K562 (cell line): Measurements from ENCODE around the gene GCHFR. TPM values are rescaled to one million over a fixed set of nuclear protein-coding genes. Genes with fewer than 3 reads are reported as not detected.

Source experiments
- ATAC-seq: fragments of 200-7000 bp; cut with Tn5 transposase; 3 replicates; pipeline ENCODE4 v1.9.1; 2020; ENCODE audit warnings: moderate library complexity
- BruUV-seq: library from RNA; stranded (reverse); fragments of 400-500 nt; replicated peaks from 2 replicates; lab custom pipeline; 2021; lab: Mats Ljungman, UMichigan
- CTCF ChIA-PET: fragments of 300-600 bp; formaldehyde crosslinking; extraction: SDS; loops from one replicate; lab custom pipeline; 2021; ENCODE audit warnings: low intra/inter-chr PET ratio; lab: Yijun Ruan, JAX
- POLR2A ChIA-PET: fragments of 300-600, 350-650 bp; sonication (Branson Sonifier 250); formaldehyde crosslinking; extraction: SDS; loops from one replicate; lab custom pipeline; 2021; ENCODE audit warnings: antibody characterized with exemption, inconsistent platforms; lab: Yijun Ruan, JAX
- DNase-seq, 4 experiments: peaks; one replicate each; pipeline versions ENCODE4 v3.0.0 to v3.0.0-alpha.2; 2011 to 2018; ENCODE audit warnings: low spot score in 3 of 4, mixed read lengths in 3 of 4; ENCODE audit errors: extremely low read depth in 1 of 4
- FAIRE-seq: peaks from 2 replicates; lab custom pipeline; 2011; peaks lifted over from hg19 to GRCh38; lab: Jason Lieb, UNC
- H2AFZ ChIP-seq: 2 replicates; pipeline ENCODE4 v1.6.0; 2011; ENCODE audit warnings: low read depth, low read length, control low read depth, inconsistent platforms
- H3K27ac ChIP-seq: fragments of 200-600 bp; 3 replicates; pipeline ENCODE4 v1.8.0; 2011; ENCODE audit warnings: low read depth, mild to moderate bottlenecking, control low read depth, inconsistent platforms, low read length, moderate library complexity, mixed read lengths; ENCODE audit errors: extremely low read depth
- H3K27me3 ChIP-seq, 2 experiments: fragments of 300-600 bp in 1 of 2; 2 replicates in 1 of 2; 3 replicates in 1 of 2; pipeline versions ENCODE4 v1.6.0 to v1.8.0; 2011; ENCODE audit warnings: inconsistent platforms in 2 of 2, low read length in 2 of 2, mild to moderate bottlenecking in 1 of 2, mixed read lengths in 1 of 2, moderate library complexity in 1 of 2; ENCODE audit not compliant: control insufficient read depth in 2 of 2, insufficient read depth in 2 of 2
- H3K36me3 ChIP-seq: fragments of 300-600 bp; 3 replicates; pipeline ENCODE4 v1.8.0; 2011; ENCODE audit warnings: mild to moderate bottlenecking, low read length, inconsistent platforms; ENCODE audit not compliant: control insufficient read depth, insufficient read depth
- H3K4me1 ChIP-seq, 2 experiments: fragments of 200-600 bp in 1 of 2; replicated peaks in 1 of 2; 2 replicates in 1 of 2; 3 replicates in 1 of 2; pipeline versions ENCODE4 v1.5.1 to v1.8.0; 2011; ENCODE audit warnings: inconsistent platforms in 2 of 2, low read length in 2 of 2, mild to moderate bottlenecking in 1 of 2, mixed read lengths in 1 of 2, moderate library complexity in 1 of 2; ENCODE audit not compliant: control insufficient read depth in 2 of 2, insufficient read depth in 2 of 2
- H3K4me2 ChIP-seq: 2 replicates; pipeline ENCODE4 v1.6.1; 2011; ENCODE audit warnings: low read length, control low read depth, inconsistent platforms, mixed read lengths; ENCODE audit not compliant: insufficient read depth
- H3K4me3 ChIP-seq: fragments of 200-600 bp; sonication (generic), shearing (Covaris generic); 2 replicates; pipeline ENCODE4 v1.5.1; 2016; ENCODE audit warnings: control low read depth, inconsistent platforms
- H3K79me2 ChIP-seq: fragments of 200-600 bp; 3 replicates; pipeline ENCODE4 v1.8.0; 2011; ENCODE audit warnings: low read length, inconsistent platforms; ENCODE audit not compliant: control insufficient read depth, insufficient read depth
- H3K9ac ChIP-seq, 2 experiments: 2 replicates each; pipeline versions ENCODE4 v1.6.0 to v1.6.1; 2011; ENCODE audit warnings: low read depth in 2 of 2, low read length in 2 of 2, control low read depth in 1 of 2, inconsistent platforms in 1 of 2, mild to moderate bottlenecking in 1 of 2, mixed read lengths in 1 of 2; ENCODE audit not compliant: insufficient read depth in 1 of 2
- H3K9me1 ChIP-seq: one replicate; pipeline ENCODE4 v1.6.0; 2011; ENCODE audit warnings: inconsistent platforms, mild to moderate bottlenecking, low read length, moderate library complexity; ENCODE audit not compliant: control insufficient read depth, insufficient read depth
- H3K9me3 ChIP-seq: replicated peaks from 2 replicates; pipeline ENCODE4 v1.5.1; 2011; ENCODE audit warnings: low read depth, low read length, inconsistent platforms; ENCODE audit not compliant: control insufficient read depth, insufficient read depth
- H4K20me1 ChIP-seq: replicated peaks from 2 replicates; pipeline ENCODE4 v1.6.1; 2011; ENCODE audit warnings: low read length, inconsistent platforms, mixed read lengths; ENCODE audit not compliant: control insufficient read depth, insufficient read depth
- HNRNPL ChIP-seq: fragments of 200-400 bp; formaldehyde crosslinking; IDR thresholded peaks from 2 replicates; pipeline ENCODE4 v1.6.1; 2017; ENCODE audit warnings: low read depth, mild to moderate bottlenecking, low read length
- NEUROD1 ChIP-seq: fragments of 150-350 bp; IDR thresholded peaks from 2 replicates; pipeline ENCODE4 v1.6.1; 2014; ENCODE audit warnings: borderline replicate concordance, low read length, low read depth; ENCODE audit not compliant: partially characterized antibody
- NFIC ChIP-seq: fragments of 450-650 bp; IDR thresholded peaks from 2 replicates; pipeline ENCODE4 v1.6.1; 2017; ENCODE audit warnings: mild to moderate bottlenecking, inconsistent platforms
- POLR2AphosphoS5 ChIP-seq: IDR thresholded peaks from 2 replicates; pipeline ENCODE4 v1.6.1; 2011; ENCODE audit warnings: mild to moderate bottlenecking, low read depth, low read length, moderate library complexity; ENCODE audit not compliant: control insufficient read depth, insufficient read depth
- POLR2B ChIP-seq: fragments of 450-650 bp; IDR thresholded peaks from 2 replicates; pipeline ENCODE4 v1.6.1; 2018; ENCODE audit warnings: low read depth; ENCODE audit not compliant: partially characterized antibody
- RBBP5 ChIP-seq: fragments of 200-600 bp; sonication (generic); IDR thresholded peaks from 2 replicates; pipeline ENCODE4 v1.6.1; 2012; ENCODE audit warnings: borderline replicate concordance, mild to moderate bottlenecking, low read length, control low read depth, inconsistent platforms; ENCODE audit not compliant: insufficient read depth, poor library complexity, severe bottlenecking
- ZBTB8A ChIP-seq: fragments of 450-650 bp; IDR thresholded peaks from 2 replicates; pipeline ENCODE4 v1.6.1; 2018; ENCODE audit warnings: mild to moderate bottlenecking, moderate library complexity; ENCODE audit not compliant: partially characterized antibody
- ZNF133 ChIP-seq: fragments of 250-450 bp; sonication (Bioruptor Pico); IDR thresholded peaks from 2 replicates; pipeline ENCODE4 v1.4.0; 2020; ENCODE audit warnings: mild to moderate bottlenecking
- ZNF24 ChIP-seq: fragments of 450-650 bp; IDR thresholded peaks from 2 replicates; pipeline ENCODE4 v1.6.1; 2016
- ZNF583 ChIP-seq: fragments of 250-450 bp; sonication (Bioruptor Pico); IDR thresholded peaks from 2 replicates; pipeline ENCODE4 v1.4.0; 2020
- WGBS: fragments of 100-300 bp; shearing (Covaris generic); methylation state at CpG from one replicate; pipeline ENCODE4 v1.1.6; 2016; ENCODE audit warnings: low coverage, mixed read lengths; ENCODE audit not compliant: insufficient coverage; ENCODE audit errors: missing lambda C conversion rate; 5-methylcytosine and 5-hydroxymethylcytosine counted together
- in situ Hi-C: fragments of 300-500 bp; cut with MboI; formaldehyde crosslinking; loops from 4 replicates; pipeline ENCODE4 v1.15.0; 2018; ENCODE audit warnings: inconsistent platforms, mixed read lengths
- intact Hi-C: fragments of 100-400 bp; cut with micrococcal nuclease; formaldehyde crosslinking; loops from 2 replicates; pipeline ENCODE4 v1.14.2; 2022
- polyA plus RNA-seq, 8 experiments: library from polyadenylated mRNA; depleted of rRNA in 4 of 8; stranded (reverse) in 5 of 8; unstranded in 3 of 8; fragments of >200 nt; fragmentation: Nextera tagmentation in 2 of 8; fragmentation: Illumina TruSeq in 1 of 8; extraction: Ambion mirVana in 2 of 8; extraction: Trizol in 1 of 8; gene quantifications; 2 replicates each; pipeline versions ENCODE4 v1.2.1 to v1.2.3, GENCODE V29; 2011 to 2014; ENCODE audit warnings: inconsistent platforms in 1 of 8, missing spikeins in 1 of 8
- total RNA-seq, 7 experiments: library from RNA; depleted of rRNA in 6 of 7; stranded (reverse); fragments of >200 nt in 6 of 7; fragmentation: Illumina TruSeq in 2 of 7; extraction: Trizol in 2 of 7; gene quantifications; 2 replicates each; pipeline versions ENCODE4 v1.2.1 to v1.2.3, GENCODE V29; 2011 to 2021; ENCODE audit warnings: low replicate concordance in 1 of 7
- TF ChIP-seq, protein P1 (sequence below), 3 experiments: IDR thresholded peaks in 2 of 3; conservative IDR thresholded peaks in 1 of 3; 2 replicates each; pipeline ENCODE4 v1.5.1; 2011 to 2012; ENCODE audit warnings: low read length in 3 of 3, mild to moderate bottlenecking in 3 of 3, control low read depth in 2 of 3, improper control_type of control experiment in 1 of 3, inconsistent platforms in 1 of 3, low read depth in 1 of 3, mixed read lengths in 1 of 3, moderate library complexity in 1 of 3; ENCODE audit not compliant: insufficient read depth in 2 of 3

GCHFR gene
- total and polyA plus RNA-seq, 9 of the 15 experiments (the other 6 are each of a cell fraction or from before 2014, with no cell fraction given) = 8.7 to 83.5 (median 20.8) TPM

DNA sequence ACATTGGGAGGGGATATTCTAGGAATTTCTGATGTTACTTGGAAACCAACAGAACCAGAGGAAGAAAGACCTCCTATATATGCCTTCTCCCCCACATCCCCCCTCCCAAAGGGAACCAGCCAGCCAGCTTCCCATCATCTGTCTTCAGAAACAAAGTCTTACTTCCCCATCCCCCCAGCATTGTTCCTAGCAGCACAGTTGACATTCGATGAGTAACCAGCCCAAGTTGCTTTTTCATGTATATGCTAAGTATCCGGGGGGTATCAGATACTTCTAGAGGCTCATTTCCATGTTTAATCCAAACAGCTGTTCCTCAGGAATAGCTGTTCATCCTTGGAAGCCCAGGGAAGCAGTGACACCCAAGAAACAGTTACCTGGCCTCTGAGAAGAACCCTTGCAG lies 24.8 kb upstream of the GCHFR start:
- Histone ChIP-seq H3K79me2 (peaks cover 2% of the 10 kb centered on the region; the same call in 1 of the 3 replicates), H2AFZ (no peak overlapping the region), H3K4me3 (no peak overlapping the region), H3K9ac (no peak overlapping the region), H3K9me1 (no peaks in the 10 kb centered on the region), H3K36me3 (peaks cover 95% of the 10 kb centered on the region), H3K4me1 (peaks cover 3 to 8% of the 10 kb centered on the region in 2 experiments; a peak in 4 of 5 replicates), H3K27me3 (no peaks in the 10 kb centered on the region), H3K27ac (no peak overlapping the region), H3K9me3 (no peaks in the 10 kb centered on the region), H3K4me2 (no peak overlapping the region), H4K20me1 (no peaks in the 10 kb centered on the region)
- ChIA-PET CTCF (no interaction called here), POLR2A (interaction anchor here (0.8 to 2.6 kb wide), 7 partner anchors 8 to 193 kb away, joined by 3 to 13 read pairs (median 4); partner anchors contain the start of gene GCHFR)
- 86% methylated on average over 2 of the region's 2 CpGs for WGBS
- BruUV-seq = no TSS peak
- DNase-seq (no peak), FAIRE-seq (no peak), ATAC-seq (no peak)
- in situ Hi-C loops (no loop called here), intact Hi-C loops (no loop called here)
- TF ChIP-seq ZNF24 (no peak), HNRNPL (no peak), NFIC (no peak), POLR2AphosphoS5 (peak; percentile 11; the same call in 1 of the 2 replicates)

DNA sequence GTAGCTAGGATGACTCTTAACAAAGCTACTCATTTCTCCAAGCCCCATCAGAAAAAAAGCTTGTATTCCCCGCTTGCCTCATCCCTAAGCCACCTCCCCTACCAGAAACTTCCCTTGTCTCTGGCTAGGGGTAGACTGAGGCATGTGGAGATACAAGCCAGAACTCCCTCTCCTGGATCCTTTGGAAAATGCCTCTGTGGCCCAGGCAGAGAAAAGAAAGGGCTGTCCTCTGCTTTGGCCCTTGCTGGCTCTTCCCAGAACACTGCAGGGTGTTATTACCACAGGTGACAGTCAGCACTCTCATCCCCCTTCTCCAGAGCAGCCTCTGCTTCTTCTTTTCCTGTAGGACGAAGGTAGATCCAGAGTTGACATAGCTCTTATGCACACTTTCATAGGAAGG lies 24.0 kb upstream of the GCHFR start:
- Histone ChIP-seq H4K20me1 (no peaks in the 10 kb centered on the region), H3K9me3 (no peaks in the 10 kb centered on the region), H3K27ac (no peak overlapping the region; the same call in 2 of the 3 replicates), H2AFZ (no peak overlapping the region), H3K9me1 (no peaks in the 10 kb centered on the region), H3K79me2 (peaks cover 9% of the 10 kb centered on the region; the same call in 1 of the 3 replicates), H3K36me3 (peaks cover 95% of the 10 kb centered on the region), H3K27me3 (no peaks in the 10 kb centered on the region), H3K4me3 (no peak overlapping the region), H3K4me1 (peaks cover 11 to 16% of the 10 kb centered on the region in 2 experiments), H3K9ac (no peak overlapping the region), H3K4me2 (no peak overlapping the region)
- POLR2A ChIA-PET = interaction anchor here (0.6 to 2.2 kb wide), 5 partner anchors 9 to 145 kb away, joined by 3 to 13 read pairs (median 3); partner anchors contain the start of gene GCHFR
- no TSS peak for BruUV-seq
- no peak for FAIRE-seq
- WGBS = 92% methylated on average over 2 of the region's 2 CpGs
- CTCF ChIA-PET = no interaction called here
- in situ Hi-C loops (no loop called here), intact Hi-C loops (no loop called here)
- no peak for TF ChIP-seq POLR2B
- no peak for TF ChIP-seq ZNF133 (CRISPR knock-in tag)
- no peak for TF ChIP-seq RBBP5
- TF ChIP-seq NEUROD1 = no peak
- TF ChIP-seq, protein P1, sequence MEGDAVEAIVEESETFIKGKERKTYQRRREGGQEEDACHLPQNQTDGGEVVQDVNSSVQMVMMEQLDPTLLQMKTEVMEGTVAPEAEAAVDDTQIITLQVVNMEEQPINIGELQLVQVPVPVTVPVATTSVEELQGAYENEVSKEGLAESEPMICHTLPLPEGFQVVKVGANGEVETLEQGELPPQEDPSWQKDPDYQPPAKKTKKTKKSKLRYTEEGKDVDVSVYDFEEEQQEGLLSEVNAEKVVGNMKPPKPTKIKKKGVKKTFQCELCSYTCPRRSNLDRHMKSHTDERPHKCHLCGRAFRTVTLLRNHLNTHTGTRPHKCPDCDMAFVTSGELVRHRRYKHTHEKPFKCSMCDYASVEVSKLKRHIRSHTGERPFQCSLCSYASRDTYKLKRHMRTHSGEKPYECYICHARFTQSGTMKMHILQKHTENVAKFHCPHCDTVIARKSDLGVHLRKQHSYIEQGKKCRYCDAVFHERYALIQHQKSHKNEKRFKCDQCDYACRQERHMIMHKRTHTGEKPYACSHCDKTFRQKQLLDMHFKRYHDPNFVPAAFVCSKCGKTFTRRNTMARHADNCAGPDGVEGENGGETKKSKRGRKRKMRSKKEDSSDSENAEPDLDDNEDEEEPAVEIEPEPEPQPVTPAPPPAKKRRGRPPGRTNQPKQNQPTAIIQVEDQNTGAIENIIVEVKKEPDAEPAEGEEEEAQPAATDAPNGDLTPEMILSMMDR (IDR thresholded peaks at IDR 0.05 in 2 of 3, conservative IDR thresholded peaks at IDR 0.05 in 1 of 3; ENCODE audit: insufficient read depth in 2 of 3, low read depth in 1 of 3, low read length in 3 of 3) = peak in 1 of 3 experiments; percentile 19; a peak in 1 of 6 replicates
- no peak for TF ChIP-seq ZNF583
- no peak for TF ChIP-seq ZBTB8A
- ATAC-seq = peak; percentile 14; the same call in 1 of the 3 replicates
- DNase-seq = no peak
